ENCODE data around the gene SLC27A6.

Gene SLC27A6

GRCh38 chr5:129073111-129073510, 107.8 kb downstream of the SLC27A6 start:
- no peaks in the 10 kb centered on the region for H3K27me3 Mint-ChIP-seq (ENCODE audit: low read depth, poor library complexity)
- H3K4me1 Mint-ChIP-seq = no peaks in the 10 kb centered on the region
- no peaks in the 10 kb centered on the region for H3K9me3 Mint-ChIP-seq
- DNase-seq = no peak
- H3K27ac Mint-ChIP-seq = no peak overlapping the region
- H3K4me3 Mint-ChIP-seq = no peak overlapping the region
- H3K36me3 Mint-ChIP-seq (ENCODE audit: low read depth) = no peaks in the 10 kb centered on the region
- no peak for TF ChIP-seq CTCF (IDR thresholded peaks at IDR 0.05)

- Mint-ChIP-seq H3K36me3 (ENCODE audit: low read depth) (no peaks in the 10 kb centered on the region), H3K4me1 (no peaks in the 10 kb centered on the region), H3K27ac (no peak overlapping the region), H3K27me3 (ENCODE audit: low read depth, poor library complexity) (no peaks in the 10 kb centered on the region), H3K9me3 (no peaks in the 10 kb centered on the region), H3K4me3 (no peak overlapping the region)
- no peak for TF ChIP-seq CTCF (IDR thresholded peaks at IDR 0.05)
- no peak for DNase-seq
Observed at GRCh38 chr5:129074903-129075302, 109.6 kb downstream of the SLC27A6 start.

- Mint-ChIP-seq H3K27ac (no peak overlapping the region), H3K4me1 (no peaks in the 10 kb centered on the region), H3K36me3 (ENCODE audit: low read depth) (no peaks in the 10 kb centered on the region), H3K4me3 (no peak overlapping the region), H3K9me3 (no peaks in the 10 kb centered on the region), H3K27me3 (ENCODE audit: low read depth, poor library complexity) (no peaks in the 10 kb centered on the region)
- DNase-seq = no peak
- TF ChIP-seq CTCF (IDR thresholded peaks at IDR 0.05) = no peak
Observed at GRCh38 chr5:129077433-129078075, 112.3 kb downstream of the SLC27A6 start.

GRCh38 chr5:129078247-129078646, 113.0 kb downstream of the SLC27A6 start:
- no peak overlapping the region for H3K4me3 Mint-ChIP-seq
- no peak for DNase-seq
- no peaks in the 10 kb centered on the region for H3K27me3 Mint-ChIP-seq (ENCODE audit: low read depth, poor library complexity)
- no peaks in the 10 kb centered on the region for H3K36me3 Mint-ChIP-seq (ENCODE audit: low read depth)
- H3K27ac Mint-ChIP-seq = no peak overlapping the region
- no peaks in the 10 kb centered on the region for H3K9me3 Mint-ChIP-seq
- TF ChIP-seq CTCF (IDR thresholded peaks at IDR 0.05) = no peak
- H3K4me1 Mint-ChIP-seq = no peaks in the 10 kb centered on the region

GRCh38 chr5:129078660-129079059, 113.4 kb downstream of the SLC27A6 start:
- Mint-ChIP-seq H3K4me1 (no peaks in the 10 kb centered on the region), H3K36me3 (ENCODE audit: low read depth) (no peaks in the 10 kb centered on the region), H3K27ac (no peak overlapping the region), H3K27me3 (ENCODE audit: low read depth, poor library complexity) (no peaks in the 10 kb centered on the region), H3K9me3 (no peaks in the 10 kb centered on the region), H3K4me3 (no peak overlapping the region)
- no peak for DNase-seq
- no peak for TF ChIP-seq CTCF (IDR thresholded peaks at IDR 0.05)

- no peak for DNase-seq
- Mint-ChIP-seq H3K4me1 (no peaks in the 10 kb centered on the region), H3K9me3 (no peaks in the 10 kb centered on the region), H3K27ac (no peak overlapping the region), H3K36me3 (ENCODE audit: low read depth) (no peaks in the 10 kb centered on the region), H3K4me3 (no peak overlapping the region), H3K27me3 (ENCODE audit: low read depth, poor library complexity) (no peaks in the 10 kb centered on the region)
- TF ChIP-seq CTCF (IDR thresholded peaks at IDR 0.05) = no peak
Observed at GRCh38 chr5:129079496-129079895, 114.2 kb downstream of the SLC27A6 start.

Measured in nephron progenitor cell (in vitro differentiated cells).